GM12878 (cell line): ENCODE data around the gene SOST. TPM values are rescaled to one million over a fixed set of nuclear protein-coding genes. Genes with fewer than 3 reads are reported as not detected.
A peak's percentile ranks its signal among the peaks of the same experiment; 100 is the strongest.

Experiments
- BACH1 ChIP-seq: fragments of 450-650 bp; IDR thresholded peaks from 2 replicates; pipeline ENCODE4 v1.6.1; 2017; ENCODE audit warnings: mild to moderate bottlenecking, borderline replicate concordance
- BCL11A ChIP-seq: IDR thresholded peaks from 2 replicates; pipeline ENCODE4 v1.6.1; 2011; ENCODE audit warnings: low read depth, low read length
- CBX5 ChIP-seq: sonication (generic); IDR thresholded peaks from 2 replicates; pipeline ENCODE4 v1.6.1; 2016; ENCODE audit warnings: low read depth, moderate library complexity, mild to moderate bottlenecking, inconsistent platforms
- CEBPB ChIP-seq, 2 experiments: fragments of 150-350 bp in 1 of 2; IDR thresholded peaks; 2 replicates each; pipeline ENCODE4 v1.6.1; 2012 to 2014; ENCODE audit warnings: low read depth in 2 of 2, low read length in 2 of 2, borderline replicate concordance in 1 of 2, inconsistent platforms in 1 of 2
- CHD1 ChIP-seq: IDR thresholded peaks from 2 replicates; pipeline ENCODE4 v1.6.1; 2012; ENCODE audit warnings: low read depth, low read length, improper control_type of control experiment
- CHD4 ChIP-seq: fragments of 200-600 bp; sonication (generic); IDR thresholded peaks from 2 replicates; pipeline ENCODE4 v1.6.1; 2016; ENCODE audit warnings: mild to moderate bottlenecking
- CREM ChIP-seq: IDR thresholded peaks from 2 replicates; pipeline ENCODE4 v1.6.1; 2014; ENCODE audit warnings: antibody characterized with exemption, low read depth
- CTCF ChIP-seq, 3 experiments: IDR thresholded peaks in 2 of 3; conservative IDR thresholded peaks in 1 of 3; 2 replicates each; pipeline ENCODE4 v1.5.1; 2011; ENCODE audit warnings: low read depth in 3 of 3, low read length in 3 of 3, mild to moderate bottlenecking in 3 of 3, control low read depth in 2 of 3, moderate library complexity in 2 of 3, inconsistent platforms in 1 of 3, mixed read lengths in 1 of 3; ENCODE audit not compliant: control insufficient read depth in 2 of 3, insufficient read depth in 1 of 3; ENCODE audit errors: extremely low read depth in 1 of 3
- ELK1 ChIP-seq: IDR thresholded peaks from 2 replicates; pipeline ENCODE4 v1.6.1; 2012; ENCODE audit warnings: low read depth, low read length, improper control_type of control experiment
- ESRRA ChIP-seq: IDR thresholded peaks from 2 replicates; pipeline ENCODE4 v1.6.1; 2012; ENCODE audit warnings: mild to moderate bottlenecking, low read length, improper control_type of control experiment
- ETV6 ChIP-seq, 2 experiments: fragments of 450-650 bp in 1 of 2; IDR thresholded peaks in 1 of 2; conservative IDR thresholded peaks in 1 of 2; 2 replicates each; pipeline ENCODE4 v1.6.1; 2014; ENCODE audit warnings: antibody characterized with exemption in 1 of 2, borderline replicate concordance in 1 of 2, low read depth in 1 of 2, mild to moderate bottlenecking in 1 of 2, moderate library complexity in 1 of 2
- FOXM1 ChIP-seq: IDR thresholded peaks from 2 replicates; pipeline ENCODE4 v1.6.1; 2012; ENCODE audit warnings: low read depth, mild to moderate bottlenecking, inconsistent platforms, low read length, moderate library complexity
- IKZF1 ChIP-seq: fragments of 450-650 bp; conservative IDR thresholded peaks from 2 replicates; pipeline ENCODE4 v1.6.1; 2017; ENCODE audit warnings: antibody characterized with exemption, mild to moderate bottlenecking
- KDM1A ChIP-seq: fragments of 200-600 bp; sonication (generic); IDR thresholded peaks from 2 replicates; pipeline ENCODE4 v1.6.1; 2016; ENCODE audit warnings: borderline replicate concordance
- NR2C1 ChIP-seq: fragments of 450-650 bp; IDR thresholded peaks from 2 replicates; pipeline ENCODE4 v1.6.1; 2017; ENCODE audit warnings: antibody characterized with exemption, mild to moderate bottlenecking, moderate library complexity
- NRF1 ChIP-seq: conservative IDR thresholded peaks from 2 replicates; pipeline ENCODE4 v1.6.1; 2011; ENCODE audit warnings: mild to moderate bottlenecking, low read depth, low read length, improper control_type of control experiment
- RFX5 ChIP-seq: IDR thresholded peaks from 2 replicates; pipeline ENCODE4 v1.6.1; 2011; ENCODE audit warnings: low read depth, low read length, improper control_type of control experiment
- RUNX3 ChIP-seq: IDR thresholded peaks from 2 replicates; pipeline ENCODE4 v1.6.1; 2012; ENCODE audit warnings: low read length, inconsistent platforms
- SMC3 ChIP-seq: IDR thresholded peaks from 2 replicates; pipeline ENCODE4 v1.6.1; 2011; ENCODE audit warnings: low read length, improper control_type of control experiment, borderline replicate concordance
- SREBF2 ChIP-seq: IDR thresholded peaks from 2 replicates; pipeline ENCODE4 v1.6.1; 2012; ENCODE audit warnings: mild to moderate bottlenecking, low read length
- STAT1 ChIP-seq: fragments of 450-650 bp; conservative IDR thresholded peaks from 2 replicates; pipeline ENCODE4 v1.6.1; 2014; ENCODE audit warnings: antibody characterized with exemption, mild to moderate bottlenecking
- TBL1XR1 ChIP-seq: IDR thresholded peaks from 2 replicates; pipeline ENCODE4 v1.6.1; 2012; ENCODE audit warnings: low read depth, low read length, improper control_type of control experiment
- TCF7 ChIP-seq: IDR thresholded peaks from 2 replicates; pipeline ENCODE4 v1.6.1; 2014; ENCODE audit warnings: antibody characterized with exemption, borderline replicate concordance
- YBX1 ChIP-seq: fragments of 450-650 bp; IDR thresholded peaks from 2 replicates; pipeline ENCODE4 v1.6.1; 2016; ENCODE audit warnings: antibody characterized with exemption
- ZBED1 ChIP-seq: IDR thresholded peaks from 2 replicates; pipeline ENCODE4 v1.6.1; 2016; ENCODE audit warnings: borderline replicate concordance
- ZNF622 ChIP-seq: fragments of 450-650 bp; IDR thresholded peaks from 2 replicates; pipeline ENCODE4 v1.6.1; 2017; ENCODE audit warnings: mild to moderate bottlenecking, inconsistent platforms
- ZSCAN29 ChIP-seq: fragments of 450-650 bp; IDR thresholded peaks from 2 replicates; pipeline ENCODE4 v1.6.1; 2017; ENCODE audit warnings: mild to moderate bottlenecking, moderate library complexity
- polyA plus RNA-seq, 11 experiments: library from polyadenylated mRNA; depleted of rRNA in 4 of 11; unstranded in 6 of 11; stranded (reverse) in 5 of 11; fragments of >200 nt; fragmentation: Nextera tagmentation in 4 of 11; fragmentation: Illumina TruSeq in 1 of 11; extraction: Ambion mirVana in 4 of 11; extraction: Trizol in 1 of 11; gene quantifications; 1 replicate in 1 of 11; 2 replicates in 10 of 11; pipeline versions ENCODE4 v1.2.1 to v1.2.3, GENCODE V29; 2011 to 2016; ENCODE audit warnings: inconsistent platforms in 2 of 11, missing spikeins in 2 of 11, low read depth in 1 of 11
- total RNA-seq, 4 experiments: library from RNA; depleted of rRNA in 3 of 4; stranded (reverse); fragments of >200 nt in 3 of 4; fragmentation: Illumina TruSeq in 1 of 4; extraction: Trizol in 1 of 4; gene quantifications; 2 replicates each; pipeline versions ENCODE4 v1.2.1 to v1.2.3, GENCODE V29; 2013 to 2021
- TF ChIP-seq, protein P1 (sequence below): fragments of 450-650 bp; IDR thresholded peaks from 2 replicates; pipeline ENCODE4 v1.6.1; 2017; ENCODE audit warnings: mild to moderate bottlenecking
- TF ChIP-seq, protein P2 (sequence below): IDR thresholded peaks from 2 replicates; pipeline ENCODE4 v1.6.1; 2012; ENCODE audit warnings: low read depth, low read length, improper control_type of control experiment

The SOST gene
- total and polyA plus RNA-seq, 10 of the 15 experiments (the other 5 are each of a cell fraction or from before 2014, with no cell fraction given), result not detected

DNA sequence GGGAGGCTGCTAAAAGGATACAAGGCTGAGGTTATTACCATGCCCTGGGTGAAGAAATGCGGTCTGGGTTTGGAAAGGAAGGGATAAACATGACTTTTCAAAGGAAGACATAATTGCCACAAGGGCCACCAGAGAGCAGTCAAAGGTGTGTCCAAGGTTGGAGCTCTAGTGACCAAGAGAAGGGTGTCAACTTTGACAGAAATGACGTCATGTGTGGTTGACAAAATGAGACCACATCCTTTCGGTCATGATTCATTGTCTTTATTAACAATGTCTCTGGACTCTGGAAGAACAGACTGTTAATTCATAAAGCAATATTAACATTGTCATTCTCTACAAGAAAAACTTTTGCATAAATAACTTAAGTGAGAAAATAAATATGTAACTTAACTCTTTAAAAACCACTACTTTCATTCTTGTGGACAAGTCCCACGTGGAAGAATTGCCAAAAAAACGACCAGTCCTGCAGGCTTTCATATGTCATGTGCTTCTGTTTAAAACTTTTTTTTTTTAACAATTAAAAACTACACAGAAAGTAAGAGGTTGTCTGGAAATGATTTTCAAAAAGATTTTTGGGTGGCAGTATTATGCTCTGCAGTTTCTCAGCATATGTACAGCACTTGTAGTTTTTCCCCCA, 5.0 kb downstream of the SOST start (continued):
- TF ChIP-seq YBX1 (no peak), CHD1 (no peak), BCL11A (0 out of 2 replicates have a peak, but pooled peaks have one; percentile 24), BACH1 (no peak), TBL1XR1 (no peak), SREBF2 (no peak), STAT1 (no peak), ELK1 (no peak), RFX5 (no peak), ESRRA (no peak), KDM1A (no peak), ETV6 (conservative IDR thresholded peaks at IDR 0.05 in 1 of 2, IDR thresholded peaks at IDR 0.05 in 1 of 2; ENCODE audit: borderline replicate concordance in 1 of 2, low read depth in 1 of 2) (no peak), CBX5 (no peak), ZBED1 (no peak), NR2C1 (0 out of 2 replicates have a peak, but pooled peaks have one; percentile 15), FOXM1 (no peak), TCF7 (no peak), CHD4 (no peak), CTCF (IDR thresholded peaks at IDR 0.05 in 2 of 3, conservative IDR thresholded peaks at IDR 0.05 in 1 of 3; ENCODE audit: control insufficient read depth in 2 of 3, extremely low read depth in 1 of 3, insufficient read depth in 1 of 3, low read depth in 3 of 3, low read length in 3 of 3) (0 out of 6 replicates have a peak, but pooled peaks of 1 of the 3 experiments have one; percentile 4), ZSCAN29 (no peak), CREM (peak; percentile 48; the same call in 1 of the 2 replicates), SMC3 (no peak), RUNX3 (peak; percentile 73), IKZF1 (peak; percentile 52), NRF1 (no peak), ZNF622 (no peak), CEBPB (IDR thresholded peaks at IDR 0.05; ENCODE audit: borderline replicate concordance in 1 of 2, low read depth in 2 of 2, low read length in 2 of 2) (no peak)
- TF ChIP-seq, protein P1, sequence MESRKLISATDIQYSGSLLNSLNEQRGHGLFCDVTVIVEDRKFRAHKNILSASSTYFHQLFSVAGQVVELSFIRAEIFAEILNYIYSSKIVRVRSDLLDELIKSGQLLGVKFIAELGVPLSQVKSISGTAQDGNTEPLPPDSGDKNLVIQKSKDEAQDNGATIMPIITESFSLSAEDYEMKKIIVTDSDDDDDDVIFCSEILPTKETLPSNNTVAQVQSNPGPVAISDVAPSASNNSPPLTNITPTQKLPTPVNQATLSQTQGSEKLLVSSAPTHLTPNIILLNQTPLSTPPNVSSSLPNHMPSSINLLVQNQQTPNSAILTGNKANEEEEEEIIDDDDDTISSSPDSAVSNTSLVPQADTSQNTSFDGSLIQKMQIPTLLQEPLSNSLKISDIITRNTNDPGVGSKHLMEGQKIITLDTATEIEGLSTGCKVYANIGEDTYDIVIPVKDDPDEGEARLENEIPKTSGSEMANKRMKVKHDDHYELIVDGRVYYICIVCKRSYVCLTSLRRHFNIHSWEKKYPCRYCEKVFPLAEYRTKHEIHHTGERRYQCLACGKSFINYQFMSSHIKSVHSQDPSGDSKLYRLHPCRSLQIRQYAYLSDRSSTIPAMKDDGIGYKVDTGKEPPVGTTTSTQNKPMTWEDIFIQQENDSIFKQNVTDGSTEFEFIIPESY, result no peak
- TF ChIP-seq, protein P2, sequence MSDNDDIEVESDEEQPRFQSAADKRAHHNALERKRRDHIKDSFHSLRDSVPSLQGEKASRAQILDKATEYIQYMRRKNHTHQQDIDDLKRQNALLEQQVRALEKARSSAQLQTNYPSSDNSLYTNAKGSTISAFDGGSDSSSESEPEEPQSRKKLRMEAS, result no peak
